Osteoblast (primary cell): ENCODE data around the gene DNAH8. TPM values are rescaled to one million over a fixed set of nuclear protein-coding genes. Genes with fewer than 3 reads are reported as not detected.
A peak's percentile ranks its signal among the peaks of the same experiment; 100 is the strongest.

Experiments
- DNase-seq: peaks from one replicate; pipeline ENCODE4 v3.0.0; 2011; ENCODE audit warnings: low spot score, mixed read lengths; ENCODE audit not compliant: insufficient read length; ENCODE audit errors: missing footprints
- H2AFZ ChIP-seq: 2 replicates; pipeline ENCODE4 v1.6.0; 2011; ENCODE audit warnings: mild to moderate bottlenecking, low read length
- H3K27ac ChIP-seq: 2 replicates; pipeline ENCODE4 v1.5.1; 2011; ENCODE audit warnings: mild to moderate bottlenecking, low read depth, low read length, moderate library complexity
- H3K27me3 ChIP-seq: 2 replicates; pipeline ENCODE4 v1.6.0; 2012; ENCODE audit warnings: mild to moderate bottlenecking, control low read depth, inconsistent platforms, low read length, moderate library complexity; ENCODE audit not compliant: insufficient read depth
- H3K36me3 ChIP-seq: 2 replicates; pipeline ENCODE4 v1.5.1; 2011; ENCODE audit warnings: mild to moderate bottlenecking, low read length, control low read depth, moderate library complexity; ENCODE audit not compliant: insufficient read depth
- H3K4me1 ChIP-seq: 2 replicates; pipeline ENCODE4 v1.5.1; 2011; ENCODE audit warnings: mild to moderate bottlenecking, low read length, control low read depth, moderate library complexity; ENCODE audit not compliant: insufficient read depth
- H3K4me2 ChIP-seq: 2 replicates; pipeline ENCODE4 v1.6.0; 2011; ENCODE audit warnings: mild to moderate bottlenecking, low read length; ENCODE audit not compliant: insufficient read depth
- H3K4me3 ChIP-seq: fragments of 200-600 bp; sonication (generic); 3 replicates; pipeline ENCODE4 v1.5.1; 2012; ENCODE audit warnings: mild to moderate bottlenecking, low read length, inconsistent platforms; ENCODE audit not compliant: insufficient read depth
- H3K79me2 ChIP-seq: 2 replicates; pipeline ENCODE4 v1.6.0; 2012; ENCODE audit warnings: mild to moderate bottlenecking, low read length, control low read depth, inconsistent platforms; ENCODE audit not compliant: insufficient read depth
- H3K9me3 ChIP-seq: 2 replicates; pipeline ENCODE4 v1.5.1; 2011; ENCODE audit warnings: low read depth, low read length, control low read depth
- H4K20me1 ChIP-seq: 2 replicates; pipeline ENCODE4 v1.6.0; 2012; ENCODE audit warnings: mild to moderate bottlenecking, low read length, control low read depth; ENCODE audit not compliant: insufficient read depth
- total RNA-seq: library from RNA; depleted of rRNA; stranded (reverse); fragments of >200 nt; gene quantifications from 2 replicates; pipeline ENCODE4 v1.2.3, GENCODE V29; 2012
- TF ChIP-seq, protein P1 (sequence below): IDR thresholded peaks from 2 replicates; pipeline ENCODE4 v1.5.1; 2011; ENCODE audit warnings: mild to moderate bottlenecking, low read depth, low read length, moderate library complexity; ENCODE audit errors: extremely low read depth

The DNAH8 gene
- total RNA-seq, 1 donor: 0.36 TPM

DNA sequence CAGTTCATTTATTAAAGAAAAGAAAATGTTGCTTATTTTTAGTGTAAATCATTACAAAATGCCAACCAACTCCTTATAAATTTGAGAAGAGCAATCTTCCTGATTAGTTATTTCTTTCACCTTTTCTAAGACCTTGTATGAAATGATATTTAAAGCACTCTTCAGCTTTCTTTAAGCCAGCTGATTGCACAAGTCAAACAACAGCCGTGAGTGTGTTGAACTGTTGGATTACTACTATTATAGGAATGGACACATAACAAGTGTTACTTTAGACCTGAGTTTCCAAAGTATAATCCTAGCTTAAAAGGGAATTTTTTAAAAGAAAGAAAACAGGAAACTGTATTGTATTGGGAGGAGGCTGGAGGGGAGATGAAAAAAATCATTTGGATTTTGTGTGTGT lies 306.7 kb downstream of the DNAH8 start:
- Histone ChIP-seq H2AFZ (no peak overlapping the region), H3K9me3 (no peaks in the 10 kb centered on the region), H3K27ac (no peak overlapping the region), H3K79me2 (no peaks in the 10 kb centered on the region), H3K36me3 (no peaks in the 10 kb centered on the region), H3K4me1 (no peaks in the 10 kb centered on the region), H3K27me3 (no peaks in the 10 kb centered on the region), H4K20me1 (no peaks in the 10 kb centered on the region), H3K4me3 (no peak overlapping the region), H3K4me2 (no peak overlapping the region)
- peak; percentile 26 for DNase-seq
- TF ChIP-seq, protein P1, sequence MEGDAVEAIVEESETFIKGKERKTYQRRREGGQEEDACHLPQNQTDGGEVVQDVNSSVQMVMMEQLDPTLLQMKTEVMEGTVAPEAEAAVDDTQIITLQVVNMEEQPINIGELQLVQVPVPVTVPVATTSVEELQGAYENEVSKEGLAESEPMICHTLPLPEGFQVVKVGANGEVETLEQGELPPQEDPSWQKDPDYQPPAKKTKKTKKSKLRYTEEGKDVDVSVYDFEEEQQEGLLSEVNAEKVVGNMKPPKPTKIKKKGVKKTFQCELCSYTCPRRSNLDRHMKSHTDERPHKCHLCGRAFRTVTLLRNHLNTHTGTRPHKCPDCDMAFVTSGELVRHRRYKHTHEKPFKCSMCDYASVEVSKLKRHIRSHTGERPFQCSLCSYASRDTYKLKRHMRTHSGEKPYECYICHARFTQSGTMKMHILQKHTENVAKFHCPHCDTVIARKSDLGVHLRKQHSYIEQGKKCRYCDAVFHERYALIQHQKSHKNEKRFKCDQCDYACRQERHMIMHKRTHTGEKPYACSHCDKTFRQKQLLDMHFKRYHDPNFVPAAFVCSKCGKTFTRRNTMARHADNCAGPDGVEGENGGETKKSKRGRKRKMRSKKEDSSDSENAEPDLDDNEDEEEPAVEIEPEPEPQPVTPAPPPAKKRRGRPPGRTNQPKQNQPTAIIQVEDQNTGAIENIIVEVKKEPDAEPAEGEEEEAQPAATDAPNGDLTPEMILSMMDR: no peak

DNA sequence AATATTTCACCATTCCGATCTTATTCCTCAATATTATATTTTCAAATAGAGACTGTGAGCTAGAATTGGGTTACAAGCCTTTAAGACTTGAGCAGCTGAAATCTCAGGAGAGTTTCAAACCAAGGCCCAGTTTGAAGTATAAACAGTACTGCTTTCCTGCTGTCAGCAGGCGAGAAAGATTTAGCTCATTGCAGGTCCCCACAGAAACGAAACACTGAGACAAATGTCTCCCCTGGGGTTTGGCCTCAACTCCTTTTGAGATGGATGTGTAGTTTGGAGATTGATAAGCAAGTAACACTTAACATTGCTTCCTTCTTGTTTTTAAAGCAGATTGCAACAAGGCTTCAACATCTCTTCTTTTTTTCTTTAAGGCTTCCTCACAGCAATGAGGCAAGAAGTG lies 311.1 kb downstream of the DNAH8 start:
- Histone ChIP-seq H4K20me1 (no peaks in the 10 kb centered on the region), H3K9me3 (no peaks in the 10 kb centered on the region), H3K27ac (no peak overlapping the region), H3K79me2 (no peaks in the 10 kb centered on the region), H2AFZ (no peak overlapping the region), H3K4me2 (no peak overlapping the region), H3K4me3 (no peak overlapping the region), H3K36me3 (no peaks in the 10 kb centered on the region), H3K27me3 (no peaks in the 10 kb centered on the region), H3K4me1 (no peaks in the 10 kb centered on the region)
- DNase-seq: no peak
- TF ChIP-seq, protein P1: no peak

DNA sequence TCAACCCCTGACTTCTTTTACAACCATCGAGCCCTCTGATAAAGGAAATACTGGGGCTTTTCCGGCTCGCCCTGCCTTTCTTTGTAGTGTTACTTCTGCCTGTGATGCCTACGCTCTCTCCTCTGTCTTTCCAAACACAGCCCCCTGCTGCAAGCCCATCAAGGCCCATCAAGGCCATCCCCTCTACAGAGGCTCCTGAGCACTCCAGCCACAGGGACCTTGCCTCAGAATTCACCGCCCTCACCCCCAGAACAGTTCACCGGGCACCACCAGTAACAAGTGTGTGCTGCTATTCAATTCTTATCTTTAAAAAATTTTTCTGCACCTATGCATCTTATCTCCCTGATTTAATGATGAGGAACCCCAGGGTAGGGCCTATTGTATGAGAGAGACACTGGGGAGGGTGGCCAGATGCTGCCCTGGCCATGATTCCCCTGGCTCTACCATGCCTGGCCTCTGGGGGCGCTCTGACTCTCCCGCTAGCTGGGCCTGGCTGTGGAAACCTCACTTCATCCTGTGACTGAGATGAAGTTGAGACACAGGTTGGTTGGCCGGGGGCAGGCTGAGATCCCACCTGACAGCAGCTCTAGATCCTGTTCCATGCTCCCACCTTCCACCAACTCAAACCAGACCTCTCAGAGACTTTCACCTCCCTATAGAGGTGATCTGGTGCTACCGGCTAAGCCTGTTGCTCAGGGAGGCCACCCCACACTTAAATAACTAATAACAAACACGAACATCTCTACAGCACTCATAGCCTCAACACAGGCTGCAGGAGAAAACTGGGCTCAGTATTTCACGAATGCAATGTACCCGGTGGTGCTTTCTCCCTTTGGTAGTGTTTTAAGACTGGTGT lies 314.3 kb downstream of the DNAH8 start:
- H3K79me2 ChIP-seq: no peaks in the 10 kb centered on the region
- TF ChIP-seq, protein P1: peak; percentile 66
- H3K27me3 ChIP-seq: peaks cover under 1% of the 10 kb centered on the region
- H3K4me2 ChIP-seq: no peak overlapping the region
- H3K36me3 ChIP-seq: no peaks in the 10 kb centered on the region
- DNase-seq: peak; percentile 55
- no peaks in the 10 kb centered on the region for H3K4me1 ChIP-seq
- H3K9me3 ChIP-seq: no peaks in the 10 kb centered on the region
- H3K27ac ChIP-seq: no peak overlapping the region
- no peak overlapping the region for H3K4me3 ChIP-seq
- H4K20me1 ChIP-seq: no peaks in the 10 kb centered on the region
- H2AFZ ChIP-seq: no peak overlapping the region

DNA sequence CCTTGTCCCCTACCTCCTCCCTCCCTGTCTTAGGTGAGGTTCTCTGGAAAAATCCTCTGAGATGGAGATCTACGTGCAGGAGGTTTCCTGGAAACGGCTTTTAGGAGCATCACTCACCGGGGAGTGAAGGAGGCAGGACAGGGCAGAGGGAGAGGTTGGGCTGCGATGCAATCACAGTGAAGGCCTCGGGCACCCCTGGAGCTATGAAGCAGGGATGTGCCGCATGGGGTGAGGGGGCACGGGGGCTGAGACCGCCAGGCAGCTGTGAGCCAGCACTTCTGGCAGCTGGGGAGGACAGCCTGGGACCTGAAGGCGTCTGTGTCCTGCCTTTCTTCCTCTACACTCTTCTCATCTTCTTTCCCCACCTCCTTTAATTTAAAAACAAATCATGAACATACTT lies 320.6 kb downstream of the DNAH8 start:
- no peaks in the 10 kb centered on the region for H3K4me1 ChIP-seq
- no peak overlapping the region for H3K4me3 ChIP-seq
- peaks cover 9% of the 10 kb centered on the region for H3K27me3 ChIP-seq
- DNase-seq: peak; percentile 37
- H3K36me3 ChIP-seq: no peaks in the 10 kb centered on the region
- H3K79me2 ChIP-seq: no peaks in the 10 kb centered on the region
- no peak overlapping the region for H2AFZ ChIP-seq
- no peaks in the 10 kb centered on the region for H4K20me1 ChIP-seq
- no peak overlapping the region for H3K4me2 ChIP-seq
- TF ChIP-seq, protein P1: no peak
- H3K27ac ChIP-seq: no peak overlapping the region
- no peaks in the 10 kb centered on the region for H3K9me3 ChIP-seq
